H1 (cell line): ENCODE measurements around the gene CUEDC1. TPM values are rescaled to one million over a fixed set of nuclear protein-coding genes. Genes with fewer than 3 reads are reported as not detected.

ENCODE experiments used
- CTCF ChIA-PET: fragments of 300-600 bp; sonication (Branson Sonifier 250); formaldehyde crosslinking; loops from one replicate; lab custom pipeline; 2021; ENCODE audit not compliant: partially characterized antibody; lab: Charles Lee
- POLR2A ChIA-PET: fragments of 300-600 bp; sonication (Branson Sonifier 250); formaldehyde crosslinking; loops from one replicate; lab custom pipeline; 2021; ENCODE audit warnings: inconsistent platforms; ENCODE audit not compliant: partially characterized antibody; lab: Charles Lee
- DNase-seq, 2 experiments: peaks; one replicate each; pipeline versions ENCODE4 v3.0.0 to v3.0.0-alpha.2; 2010 to 2022; ENCODE audit warnings: low spot score in 2 of 2, low read depth in 1 of 2, mixed read lengths in 1 of 2
- FAIRE-seq: peaks from 2 replicates; lab custom pipeline; 2011; peaks lifted over from hg19 to GRCh38; lab: Jason Lieb, UNC
- H2AFZ ChIP-seq: 2 replicates; pipeline ENCODE4 v1.8.1; 2012; ENCODE audit warnings: low read length, inconsistent platforms
- H2AK5ac ChIP-seq: 2 replicates; pipeline ENCODE4 v1.6.1; 2013; ENCODE audit warnings: low read depth, low read length
- H2BK120ac ChIP-seq: replicated peaks from 2 replicates; pipeline ENCODE3; 2013; ENCODE audit warnings: low read depth, low read length, inconsistent platforms
- H2BK12ac ChIP-seq: 2 replicates; pipeline ENCODE4 v1.6.1; 2013; ENCODE audit warnings: low read depth, low read length
- H2BK15ac ChIP-seq: 2 replicates; pipeline ENCODE4 v1.6.1; 2013; ENCODE audit warnings: low read length
- H2BK20ac ChIP-seq: 2 replicates; pipeline ENCODE4 v1.6.1; 2013; ENCODE audit warnings: low read length
- H2BK5ac ChIP-seq: 2 replicates; pipeline ENCODE4 v1.6.1; 2013; ENCODE audit warnings: low read depth, low read length
- H3K14ac ChIP-seq: 2 replicates; pipeline ENCODE4 v1.6.1; 2013; ENCODE audit warnings: inconsistent platforms; ENCODE audit not compliant: insufficient read length
- H3K18ac ChIP-seq: 2 replicates; pipeline ENCODE4 v1.6.1; 2013; ENCODE audit warnings: low read length; ENCODE audit errors: extremely low read depth
- H3K23ac ChIP-seq: 2 replicates; pipeline ENCODE4 v1.6.1; 2013; ENCODE audit warnings: inconsistent platforms; ENCODE audit not compliant: insufficient read length
- H3K23me2 ChIP-seq: 2 replicates; pipeline ENCODE4 v1.6.1; 2013; ENCODE audit warnings: low read depth, low read length
- H3K27ac ChIP-seq: 2 replicates; pipeline ENCODE4 v1.6.1; 2011; ENCODE audit warnings: low read depth, low read length, inconsistent platforms
- H3K27me3 ChIP-seq, 4 experiments: replicated peaks in 1 of 4; 1 replicate in 1 of 4; 2 replicates in 3 of 4; pipeline versions ENCODE4 v1.6.1 to v1.8.1; 2011 to 2013; ENCODE audit warnings: low read length in 3 of 4, mild to moderate bottlenecking in 3 of 4, inconsistent platforms in 2 of 4, mixed read lengths in 2 of 4, moderate library complexity in 1 of 4; ENCODE audit not compliant: control insufficient read depth in 3 of 4, insufficient read depth in 3 of 4; ENCODE audit errors: extremely low read depth in 1 of 4
- H3K36me3 ChIP-seq, 4 experiments: 2 replicates each; pipeline versions ENCODE4 v1.6.1 to v1.8.1; 2011 to 2013; ENCODE audit warnings: mild to moderate bottlenecking in 4 of 4, low read length in 3 of 4, moderate library complexity in 2 of 4, control low read depth in 1 of 4, inconsistent platforms in 1 of 4; ENCODE audit not compliant: insufficient read depth in 4 of 4, control insufficient read depth in 2 of 4
- H3K4ac ChIP-seq: replicated peaks from 2 replicates; pipeline ENCODE3; 2013; ENCODE audit warnings: low read length, low read depth, mixed read lengths, inconsistent platforms; ENCODE audit not compliant: insufficient read length
- H3K4me1 ChIP-seq, 4 experiments: replicated peaks in 1 of 4; 1 replicate in 1 of 4; 2 replicates in 3 of 4; pipeline versions ENCODE4 v1.6.1 to v1.8.1; 2011 to 2013; ENCODE audit warnings: low read length in 3 of 4, inconsistent platforms in 2 of 4, mixed read lengths in 1 of 4; ENCODE audit not compliant: insufficient read depth in 4 of 4, control insufficient read depth in 3 of 4
- H3K4me2 ChIP-seq, 2 experiments: 2 replicates each; pipeline versions ENCODE4 v1.6.1 to v1.8.1; 2011 to 2013; ENCODE audit warnings: low read depth in 2 of 2, low read length in 2 of 2, control low read depth in 1 of 2, inconsistent platforms in 1 of 2, mild to moderate bottlenecking in 1 of 2; ENCODE audit not compliant: insufficient read depth in 1 of 2
- H3K4me3 ChIP-seq, 4 experiments: fragments of 200-600, 300-600 bp in 1 of 4; sonication (generic), shearing (Covaris generic), sonication (Bioruptor Twin) in 1 of 4; 2 replicates each; pipeline versions ENCODE4 v1.5.1 to v1.8.1; 2011 to 2016; ENCODE audit warnings: low read length in 4 of 4, low read depth in 3 of 4, control low read depth in 2 of 4, inconsistent platforms in 2 of 4, mild to moderate bottlenecking in 2 of 4, mixed read lengths in 1 of 4, moderate library complexity in 1 of 4; ENCODE audit not compliant: insufficient read depth in 2 of 4; ENCODE audit errors: extremely low read depth in 1 of 4
- H3K56ac ChIP-seq: replicated peaks from 2 replicates; pipeline ENCODE3; 2013; ENCODE audit warnings: low read depth, mild to moderate bottlenecking, mixed read lengths, low read length, inconsistent platforms; ENCODE audit not compliant: insufficient read length
- H3K79me1 ChIP-seq: 2 replicates; pipeline ENCODE4 v1.6.1; 2013; ENCODE audit warnings: low read depth, low read length, control low read depth
- H3K79me2 ChIP-seq, 2 experiments: 2 replicates each; pipeline versions ENCODE4 v1.6.1 to v1.8.1; 2012 to 2013; ENCODE audit warnings: low read length in 2 of 2, mild to moderate bottlenecking in 2 of 2, inconsistent platforms in 1 of 2; ENCODE audit not compliant: insufficient read depth in 2 of 2, control insufficient read depth in 1 of 2
- H3K9ac ChIP-seq, 4 experiments: replicated peaks in 1 of 4; 1 replicate in 1 of 4; 2 replicates in 3 of 4; pipeline versions ENCODE4 v1.6.1 to v1.8.1; 2011 to 2013; ENCODE audit warnings: low read depth in 3 of 4, low read length in 3 of 4, control low read depth in 2 of 4, mild to moderate bottlenecking in 2 of 4, moderate library complexity in 2 of 4, inconsistent platforms in 1 of 4; ENCODE audit errors: extremely low read depth in 1 of 4
- H3K9me3 ChIP-seq, 2 experiments: 2 replicates each; pipeline versions ENCODE4 v1.6.1 to v1.8.1; 2012 to 2013; ENCODE audit warnings: mild to moderate bottlenecking in 2 of 2, moderate library complexity in 2 of 2, control low read depth in 1 of 2, inconsistent platforms in 1 of 2, low read depth in 1 of 2, low read length in 1 of 2, mixed read lengths in 1 of 2; ENCODE audit not compliant: insufficient read depth in 2 of 2
- H4K20me1 ChIP-seq, 2 experiments: replicated peaks in 1 of 2; 2 replicates each; pipeline versions ENCODE3 to v1.8.1; 2011 to 2013; ENCODE audit warnings: inconsistent platforms in 2 of 2, low read length in 2 of 2, mild to moderate bottlenecking in 1 of 2; ENCODE audit not compliant: insufficient read depth in 2 of 2, control insufficient read depth in 1 of 2
- H4K5ac ChIP-seq: 2 replicates; pipeline ENCODE4 v1.6.1; 2013; ENCODE audit warnings: low read length, low read depth, mixed read lengths, inconsistent platforms; ENCODE audit not compliant: insufficient read length
- H4K8ac ChIP-seq: 2 replicates; pipeline ENCODE4 v1.8.0; 2013; ENCODE audit warnings: mild to moderate bottlenecking, moderate library complexity, low read length, inconsistent platforms; ENCODE audit not compliant: insufficient read depth; ENCODE audit errors: extremely low read depth
- H4K91ac ChIP-seq: replicated peaks from 2 replicates; pipeline ENCODE3; 2013; ENCODE audit warnings: low read length, mixed read lengths, inconsistent platforms; ENCODE audit not compliant: insufficient read length
- GTF2F1 ChIP-seq: IDR thresholded peaks from 2 replicates; pipeline ENCODE4 v1.6.1; 2012; ENCODE audit warnings: low read depth, low read length, improper control_type of control experiment, borderline replicate concordance
- HDAC6 ChIP-seq: IDR thresholded peaks from one replicate; pipeline ENCODE4 v1.7.1; 2012; ENCODE audit warnings: low read depth, mild to moderate bottlenecking, inconsistent platforms, low read length, moderate library complexity
- NANOG ChIP-seq: IDR thresholded peaks from 2 replicates; pipeline ENCODE4 v1.6.1; 2011; ENCODE audit warnings: low read length, low read depth, mild to moderate bottlenecking, inconsistent platforms; ENCODE audit not compliant: insufficient read depth, poor library complexity, severe bottlenecking
- NRF1 ChIP-seq: IDR thresholded peaks from 2 replicates; pipeline ENCODE4 v1.6.1; 2011; ENCODE audit warnings: mild to moderate bottlenecking, low read depth, low read length, improper control_type of control experiment
- SAP30 ChIP-seq: fragments of 300-600 bp; sonication (generic); IDR thresholded peaks from 2 replicates; pipeline ENCODE4 v1.7.1; 2012; ENCODE audit warnings: low read length, moderate library complexity, mild to moderate bottlenecking, inconsistent platforms; ENCODE audit not compliant: insufficient read depth, insufficient replicate concordance
- TBP ChIP-seq: IDR thresholded peaks from 2 replicates; pipeline ENCODE4 v1.6.1; 2011; ENCODE audit warnings: low read depth, low read length, improper control_type of control experiment
- ZNF274 ChIP-seq: IDR thresholded peaks from 2 replicates; pipeline ENCODE4 v1.7.0; 2012; ENCODE audit warnings: low read length, borderline replicate concordance; ENCODE audit errors: extremely low read depth
- WGBS, 2 experiments: shearing (Covaris generic) in 1 of 2; methylation state at CpG; one replicate each; pipeline versions ENCODE4 v1.1.6 to v1.1.7; 2013 to 2015; ENCODE audit warnings: low lambda C conversion rate in 2 of 2, mixed read lengths in 2 of 2, inconsistent platforms in 1 of 2, low coverage in 1 of 2, missing lambda C conversion rate in 1 of 2; ENCODE audit not compliant: insufficient replicate concordance in 2 of 2, insufficient coverage in 1 of 2, insufficient read length in 1 of 2; ENCODE audit errors: extremely low coverage in 1 of 2, missing lambda C conversion rate in 1 of 2; 5-methylcytosine and 5-hydroxymethylcytosine counted together
- polyA plus RNA-seq, 7 experiments: library from polyadenylated mRNA; depleted of rRNA in 3 of 7; stranded (reverse) in 5 of 7; unstranded in 2 of 7; fragments of >200 nt in 5 of 7; fragments of 200-250 nt in 2 of 7; gene quantifications; 1 replicate in 5 of 7; 2 replicates in 1 of 7; 4 replicates in 1 of 7; pipeline versions ENCODE4 v1.2.1 to v1.2.3, GENCODE V29; 2011 to 2013; ENCODE audit warnings: missing spikeins in 2 of 7, mixed read lengths in 2 of 7
- total RNA-seq: library from RNA; stranded (reverse); fragmentation: NEBNext Ultra II Directional; extraction: Animal tissue kit (Norgen Biotek cat#: 25700); gene quantifications from 2 replicates; pipeline ENCODE4 v1.2.1, GENCODE V29; 2021
- TF ChIP-seq, protein P1 (sequence below): IDR thresholded peaks from 2 replicates; pipeline ENCODE4 v1.6.1; 2011; ENCODE audit warnings: low read length, improper control_type of control experiment

CUEDC1 gene
- total and polyA plus RNA-seq, 2 of the 8 experiments (the other 6 are each of a cell fraction or from before 2014, with no cell fraction given), result 4.0 to 10.7 TPM

DNA sequence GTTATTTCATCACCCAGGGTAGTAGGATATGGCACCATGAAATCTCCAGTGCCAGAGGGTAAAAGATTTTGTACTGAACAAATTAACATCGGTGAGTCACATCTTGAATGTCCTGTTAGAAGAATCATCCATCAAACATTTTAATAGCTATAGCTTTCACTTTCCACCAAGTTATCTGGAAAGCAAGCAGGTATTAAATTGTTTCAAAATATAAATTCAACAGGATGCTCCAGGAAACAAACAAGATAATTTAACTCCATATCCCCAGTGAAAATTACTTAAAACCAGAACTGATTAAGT, 30.4 kb upstream of the CUEDC1 start:
- CTCF ChIA-PET, result interaction anchor here (1.2 to 3.6 kb wide), 16 partner anchors 9 to 153 kb away, joined by 3 to 35 read pairs (median 6); partner anchors contain the start of gene CUEDC1
- Histone ChIP-seq H3K36me3 (peaks cover 3 to 19% (median 10%) of the 10 kb centered on the region in 4 experiments; a peak in 7 of 8 replicates), H2BK20ac (no peak overlapping the region), H4K8ac (no peak overlapping the region), H3K4me1 (peaks cover 0 to 2% (median 0%) of the 10 kb centered on the region in 4 experiments; a peak in 3 of 7 replicates), H3K23me2 (peaks cover 9% of the 10 kb centered on the region), H4K91ac (no peak overlapping the region), H3K79me2 (peaks cover 6 to 61% of the 10 kb centered on the region in 2 experiments), H3K23ac (no peak overlapping the region), H3K4me3 (no peak overlapping the region), H3K27ac (no peak overlapping the region), H2AK5ac (no peak overlapping the region), H2AFZ (no peak overlapping the region), H4K5ac (no peak overlapping the region), H3K4ac (no peak overlapping the region), H3K79me1 (peaks cover 5% of the 10 kb centered on the region; the same call in 1 of the 2 replicates), H3K27me3 (no peaks in the 10 kb centered on the region), H3K18ac (no peak overlapping the region), H3K9me3 (no peaks in the 10 kb centered on the region), H3K56ac (no peak overlapping the region), H3K4me2 (no peak overlapping the region), H2BK15ac (no peak overlapping the region), H3K14ac (no peak overlapping the region), H2BK12ac (no peak overlapping the region), H2BK120ac (no peak overlapping the region), H2BK5ac (no peak overlapping the region), H4K20me1 (peaks cover 0 to 15% of the 10 kb centered on the region in 2 experiments), H3K9ac (no peak overlapping the region)
- WGBS, 2 experiments, result 85% methylated on average over 1 of the region's 1 CpG; no CpG with 5 or more reads in 1 of the 2 experiments
- POLR2A ChIA-PET, result interaction anchor here (1.1 to 28.0 kb wide), 9 partner anchors 8 to 123 kb away, joined by 3 to 672 read pairs (median 8); partner anchors contain the start of genes CUEDC1, MRPS23 and SRSF1
- no peak for FAIRE-seq
- TF ChIP-seq, protein P1, sequence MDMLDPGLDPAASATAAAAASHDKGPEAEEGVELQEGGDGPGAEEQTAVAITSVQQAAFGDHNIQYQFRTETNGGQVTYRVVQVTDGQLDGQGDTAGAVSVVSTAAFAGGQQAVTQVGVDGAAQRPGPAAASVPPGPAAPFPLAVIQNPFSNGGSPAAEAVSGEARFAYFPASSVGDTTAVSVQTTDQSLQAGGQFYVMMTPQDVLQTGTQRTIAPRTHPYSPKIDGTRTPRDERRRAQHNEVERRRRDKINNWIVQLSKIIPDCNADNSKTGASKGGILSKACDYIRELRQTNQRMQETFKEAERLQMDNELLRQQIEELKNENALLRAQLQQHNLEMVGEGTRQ, result no peak
- TF ChIP-seq TBP (no peak), SAP30 (no peak), GTF2F1 (no peak), ZNF274 (no peak), NRF1 (no peak), HDAC6 (no peak), NANOG (no peak)
- no peak for DNase-seq
